ENCODE results near the gene TMEM119. TPM values are rescaled to one million over a fixed set of nuclear protein-coding genes. Genes with fewer than 3 reads are reported as not detected.

Gene TMEM119
- total and polyA plus RNA-seq, 2 of the 13 experiments (the other 11 are each of a cell fraction or from before 2014, with no cell fraction given): not detected

DNA sequence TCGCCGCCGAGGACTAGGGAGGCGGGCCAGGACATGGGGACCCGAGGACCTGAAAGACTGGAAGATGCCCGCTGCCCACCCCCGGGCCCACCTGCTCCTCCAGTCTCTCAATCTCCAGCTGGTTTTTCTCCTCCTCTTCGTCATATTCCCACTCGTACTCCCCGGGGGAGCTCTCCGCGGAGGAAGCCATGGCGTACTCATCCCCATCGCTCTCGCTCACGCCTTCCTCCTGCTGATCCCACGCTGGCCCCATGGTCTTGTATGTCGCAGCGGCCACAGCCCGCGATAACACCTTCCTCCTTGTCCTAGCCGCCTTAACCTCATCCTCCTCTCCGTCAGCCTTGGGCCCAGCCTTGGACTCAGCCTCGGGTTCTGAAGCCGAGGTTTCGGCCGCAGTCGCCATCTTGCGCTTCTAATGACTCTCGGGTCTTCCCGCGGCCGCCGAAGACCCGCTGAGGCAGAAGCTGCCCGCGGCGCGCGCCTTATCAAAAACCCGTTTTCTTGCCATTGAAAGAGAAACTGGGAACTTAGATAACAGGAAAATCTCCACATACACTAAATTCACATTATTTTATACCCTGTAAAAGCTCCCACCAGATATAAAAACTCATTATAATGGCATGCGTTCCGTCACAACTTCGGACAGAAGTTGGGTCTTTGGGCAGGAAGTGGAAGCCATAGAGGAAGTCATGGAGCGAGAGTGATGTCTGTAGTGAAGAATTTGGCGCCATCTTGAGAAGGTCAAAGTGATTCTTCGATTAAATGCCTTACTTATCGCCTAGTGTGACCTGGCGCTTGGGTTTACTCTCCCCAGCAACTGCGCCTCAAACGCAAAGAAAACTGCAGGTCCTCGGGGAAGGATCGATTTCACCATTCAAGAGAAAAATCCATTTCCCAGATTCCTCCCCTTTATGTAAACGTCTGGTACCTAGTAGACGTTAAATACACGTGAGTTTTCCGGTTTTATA is 36.8 kb downstream of the TMEM119 start, which contains the start of gene SART3 (continued):
- TF ChIP-seq, protein P1, sequence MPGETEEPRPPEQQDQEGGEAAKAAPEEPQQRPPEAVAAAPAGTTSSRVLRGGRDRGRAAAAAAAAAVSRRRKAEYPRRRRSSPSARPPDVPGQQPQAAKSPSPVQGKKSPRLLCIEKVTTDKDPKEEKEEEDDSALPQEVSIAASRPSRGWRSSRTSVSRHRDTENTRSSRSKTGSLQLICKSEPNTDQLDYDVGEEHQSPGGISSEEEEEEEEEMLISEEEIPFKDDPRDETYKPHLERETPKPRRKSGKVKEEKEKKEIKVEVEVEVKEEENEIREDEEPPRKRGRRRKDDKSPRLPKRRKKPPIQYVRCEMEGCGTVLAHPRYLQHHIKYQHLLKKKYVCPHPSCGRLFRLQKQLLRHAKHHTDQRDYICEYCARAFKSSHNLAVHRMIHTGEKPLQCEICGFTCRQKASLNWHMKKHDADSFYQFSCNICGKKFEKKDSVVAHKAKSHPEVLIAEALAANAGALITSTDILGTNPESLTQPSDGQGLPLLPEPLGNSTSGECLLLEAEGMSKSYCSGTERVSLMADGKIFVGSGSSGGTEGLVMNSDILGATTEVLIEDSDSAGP (CRISPR knock-in tag; IDR thresholded peaks at IDR 0.05; ENCODE audit: borderline replicate concordance): peak; percentile 70
- TF ChIP-seq ZNF501 (CRISPR knock-in tag; IDR thresholded peaks at IDR 0.05): peak; percentile 60
- TF ChIP-seq, protein P2, sequence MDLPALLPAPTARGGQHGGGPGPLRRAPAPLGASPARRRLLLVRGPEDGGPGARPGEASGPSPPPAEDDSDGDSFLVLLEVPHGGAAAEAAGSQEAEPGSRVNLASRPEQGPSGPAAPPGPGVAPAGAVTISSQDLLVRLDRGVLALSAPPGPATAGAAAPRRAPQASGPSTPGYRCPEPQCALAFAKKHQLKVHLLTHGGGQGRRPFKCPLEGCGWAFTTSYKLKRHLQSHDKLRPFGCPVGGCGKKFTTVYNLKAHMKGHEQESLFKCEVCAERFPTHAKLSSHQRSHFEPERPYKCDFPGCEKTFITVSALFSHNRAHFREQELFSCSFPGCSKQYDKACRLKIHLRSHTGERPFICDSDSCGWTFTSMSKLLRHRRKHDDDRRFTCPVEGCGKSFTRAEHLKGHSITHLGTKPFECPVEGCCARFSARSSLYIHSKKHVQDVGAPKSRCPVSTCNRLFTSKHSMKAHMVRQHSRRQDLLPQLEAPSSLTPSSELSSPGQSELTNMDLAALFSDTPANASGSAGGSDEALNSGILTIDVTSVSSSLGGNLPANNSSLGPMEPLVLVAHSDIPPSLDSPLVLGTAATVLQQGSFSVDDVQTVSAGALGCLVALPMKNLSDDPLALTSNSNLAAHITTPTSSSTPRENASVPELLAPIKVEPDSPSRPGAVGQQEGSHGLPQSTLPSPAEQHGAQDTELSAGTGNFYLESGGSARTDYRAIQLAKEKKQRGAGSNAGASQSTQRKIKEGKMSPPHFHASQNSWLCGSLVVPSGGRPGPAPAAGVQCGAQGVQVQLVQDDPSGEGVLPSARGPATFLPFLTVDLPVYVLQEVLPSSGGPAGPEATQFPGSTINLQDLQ (CRISPR knock-in tag; IDR thresholded peaks at IDR 0.05): no peak
- TF ChIP-seq, protein P3, sequence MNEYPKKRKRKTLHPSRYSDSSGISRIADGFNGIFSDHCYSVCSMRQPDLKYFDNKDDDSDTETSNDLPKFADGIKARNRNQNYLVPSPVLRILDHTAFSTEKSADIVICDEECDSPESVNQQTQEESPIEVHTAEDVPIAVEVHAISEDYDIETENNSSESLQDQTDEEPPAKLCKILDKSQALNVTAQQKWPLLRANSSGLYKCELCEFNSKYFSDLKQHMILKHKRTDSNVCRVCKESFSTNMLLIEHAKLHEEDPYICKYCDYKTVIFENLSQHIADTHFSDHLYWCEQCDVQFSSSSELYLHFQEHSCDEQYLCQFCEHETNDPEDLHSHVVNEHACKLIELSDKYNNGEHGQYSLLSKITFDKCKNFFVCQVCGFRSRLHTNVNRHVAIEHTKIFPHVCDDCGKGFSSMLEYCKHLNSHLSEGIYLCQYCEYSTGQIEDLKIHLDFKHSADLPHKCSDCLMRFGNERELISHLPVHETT (CRISPR knock-in tag; conservative IDR thresholded peaks at IDR 0.05): no peak
- TF ChIP-seq, protein P4, sequence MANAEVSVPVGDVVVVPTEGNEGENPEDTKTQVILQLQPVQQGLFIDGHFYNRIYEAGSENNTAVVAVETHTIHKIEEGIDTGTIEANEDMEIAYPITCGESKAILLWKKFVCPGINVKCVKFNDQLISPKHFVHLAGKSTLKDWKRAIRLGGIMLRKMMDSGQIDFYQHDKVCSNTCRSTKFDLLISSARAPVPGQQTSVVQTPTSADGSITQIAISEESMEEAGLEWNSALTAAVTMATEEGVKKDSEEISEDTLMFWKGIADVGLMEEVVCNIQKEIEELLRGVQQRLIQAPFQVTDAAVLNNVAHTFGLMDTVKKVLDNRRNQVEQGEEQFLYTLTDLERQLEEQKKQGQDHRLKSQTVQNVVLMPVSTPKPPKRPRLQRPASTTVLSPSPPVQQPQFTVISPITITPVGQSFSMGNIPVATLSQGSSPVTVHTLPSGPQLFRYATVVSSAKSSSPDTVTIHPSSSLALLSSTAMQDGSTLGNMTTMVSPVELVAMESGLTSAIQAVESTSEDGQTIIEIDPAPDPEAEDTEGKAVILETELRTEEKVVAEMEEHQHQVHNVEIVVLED (CRISPR knock-in tag; IDR thresholded peaks at IDR 0.05; ENCODE audit: borderline replicate concordance): peak; percentile 64; the same call in 1 of the 2 replicates
- no peak for TF ChIP-seq CBX2 (IDR thresholded peaks at IDR 0.05; ENCODE audit: low read depth, low read length)
- no peak for TF ChIP-seq CBX2 (CRISPR knock-in tag; IDR thresholded peaks at IDR 0.05; ENCODE audit: low read depth)
- TF ChIP-seq NFKB2 (CRISPR knock-in tag; IDR thresholded peaks at IDR 0.05; ENCODE audit: borderline replicate concordance): peak; percentile 76; the same call in 1 of the 2 replicates
- TF ChIP-seq, protein P5, sequence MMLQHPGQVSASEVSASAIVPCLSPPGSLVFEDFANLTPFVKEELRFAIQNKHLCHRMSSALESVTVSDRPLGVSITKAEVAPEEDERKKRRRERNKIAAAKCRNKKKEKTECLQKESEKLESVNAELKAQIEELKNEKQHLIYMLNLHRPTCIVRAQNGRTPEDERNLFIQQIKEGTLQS (CRISPR knock-in tag; IDR thresholded peaks at IDR 0.05): no peak
- TF ChIP-seq HCFC1 (IDR thresholded peaks at IDR 0.05; ENCODE audit: low read depth, low read length): peak; percentile 72
- 0 out of 2 replicates have a peak, but pooled peaks have one; percentile 29 for TF ChIP-seq BRD4 (CRISPR knock-in tag; IDR thresholded peaks at IDR 0.05)
- TF ChIP-seq MYNN (CRISPR knock-in tag; IDR thresholded peaks at IDR 0.05; ENCODE audit: low read depth): 0 out of 2 replicates have a peak, but pooled peaks have one; percentile 22
- 0 out of 2 replicates have a peak, but pooled peaks have one; percentile 33 for TF ChIP-seq MED13 (CRISPR knock-in tag; IDR thresholded peaks at IDR 0.05)
- TF ChIP-seq KAT7 (CRISPR knock-in tag; IDR thresholded peaks at IDR 0.05; ENCODE audit: borderline replicate concordance): peak; percentile 92; the same call in 1 of the 2 replicates
- TF ChIP-seq JARID2 (CRISPR knock-in tag; IDR thresholded peaks at IDR 0.05; ENCODE audit: insufficient replicate concordance): no peak
- no peak for TF ChIP-seq ZNF34 (CRISPR knock-in tag; IDR thresholded peaks at IDR 0.05; ENCODE audit: borderline replicate concordance)
- TF ChIP-seq ZFP36L1 (CRISPR knock-in tag; IDR thresholded peaks at IDR 0.05): no peak
- peak; percentile 30; the same call in 1 of the 2 replicates for TF ChIP-seq HOXA3 (CRISPR knock-in tag; IDR thresholded peaks at IDR 0.05)
- peak; percentile 54 for TF ChIP-seq POLR2AphosphoS5 (IDR thresholded peaks at IDR 0.05; ENCODE audit: low read depth, low read length)
- peak; percentile 62 for TF ChIP-seq HNRNPLL (IDR thresholded peaks at IDR 0.05; ENCODE audit: low read depth, low read length, poor library complexity, severe bottlenecking)
- no peak for TF ChIP-seq ZNF766 (CRISPR knock-in tag; IDR thresholded peaks at IDR 0.05; ENCODE audit: borderline replicate concordance)
